ENCODE measurements around the gene COX14.

Gene COX14

GRCh38 chr12:50086148-50086547 lies 25.9 kb upstream of the COX14 start:
- no peaks in the 10 kb centered on the region for H3K9me3 ChIP-seq (ENCODE audit: control insufficient read depth, low read depth, low read length)
- H3K9ac ChIP-seq (ENCODE audit: low read length), result peak overlapping the region; percentile 69
- H3K4me3 ChIP-seq (ENCODE audit: low read length), result peak overlapping the region; percentile 84
- H3K27me3 ChIP-seq (ENCODE audit: control insufficient read depth, insufficient read depth, low read length), result peaks cover 11% of the 10 kb centered on the region
- H3K4me1 ChIP-seq (ENCODE audit: control insufficient read depth, low read depth, low read length), result no peaks in the 10 kb centered on the region
- H3K36me3 ChIP-seq (ENCODE audit: control insufficient read depth, low read depth, low read length), result peaks cover 45% of the 10 kb centered on the region
- H3K27ac ChIP-seq (ENCODE audit: low read length), result no peak overlapping the region

- Histone ChIP-seq H3K9me3 (ENCODE audit: control insufficient read depth, low read depth, low read length) (no peaks in the 10 kb centered on the region), H3K27me3 (ENCODE audit: control insufficient read depth, insufficient read depth, low read length) (peaks cover 1% of the 10 kb centered on the region), H3K4me1 (ENCODE audit: control insufficient read depth, low read depth, low read length) (no peaks in the 10 kb centered on the region), H3K36me3 (ENCODE audit: control insufficient read depth, low read depth, low read length) (peaks cover 53% of the 10 kb centered on the region), H3K27ac (ENCODE audit: low read length) (no peak overlapping the region), H3K9ac (ENCODE audit: low read length) (no peak overlapping the region), H3K4me3 (ENCODE audit: low read length) (no peak overlapping the region)
These were observed 24.9 kb upstream of the COX14 start for GRCh38 chr12:50087151-50087550.

GRCh38 chr12:50087995-50088394 lies 24.0 kb upstream of the COX14 start:
- H3K27ac ChIP-seq (ENCODE audit: low read length), result no peak overlapping the region
- no peak overlapping the region for H3K4me3 ChIP-seq (ENCODE audit: low read length)
- no peak overlapping the region for H3K9ac ChIP-seq (ENCODE audit: low read length)
- H3K4me1 ChIP-seq (ENCODE audit: control insufficient read depth, low read depth, low read length), result no peaks in the 10 kb centered on the region
- peaks cover 58% of the 10 kb centered on the region for H3K36me3 ChIP-seq (ENCODE audit: control insufficient read depth, low read depth, low read length)
- no peaks in the 10 kb centered on the region for H3K27me3 ChIP-seq (ENCODE audit: control insufficient read depth, insufficient read depth, low read length)
- no peaks in the 10 kb centered on the region for H3K9me3 ChIP-seq (ENCODE audit: control insufficient read depth, low read depth, low read length)

- no peak overlapping the region for H3K9ac ChIP-seq (ENCODE audit: low read length)
- H3K27me3 ChIP-seq (ENCODE audit: control insufficient read depth, insufficient read depth, low read length), result no peaks in the 10 kb centered on the region
- H3K27ac ChIP-seq (ENCODE audit: low read length), result no peak overlapping the region
- no peaks in the 10 kb centered on the region for H3K9me3 ChIP-seq (ENCODE audit: control insufficient read depth, low read depth, low read length)
- H3K4me3 ChIP-seq (ENCODE audit: low read length), result no peak overlapping the region
- no peaks in the 10 kb centered on the region for H3K4me1 ChIP-seq (ENCODE audit: control insufficient read depth, low read depth, low read length)
- H3K36me3 ChIP-seq (ENCODE audit: control insufficient read depth, low read depth, low read length), result peaks cover 62% of the 10 kb centered on the region
These were observed 23.3 kb upstream of the COX14 start for GRCh38 chr12:50088577-50089335.

- Histone ChIP-seq H3K4me3 (ENCODE audit: low read length) (no peak overlapping the region), H3K27ac (ENCODE audit: low read length) (no peak overlapping the region), H3K4me1 (ENCODE audit: control insufficient read depth, low read depth, low read length) (no peaks in the 10 kb centered on the region), H3K9me3 (ENCODE audit: control insufficient read depth, low read depth, low read length) (no peaks in the 10 kb centered on the region), H3K27me3 (ENCODE audit: control insufficient read depth, insufficient read depth, low read length) (no peaks in the 10 kb centered on the region), H3K36me3 (ENCODE audit: control insufficient read depth, low read depth, low read length) (peaks cover 71% of the 10 kb centered on the region), H3K9ac (ENCODE audit: low read length) (no peak overlapping the region)
These were observed 22.3 kb upstream of the COX14 start for GRCh38 chr12:50089730-50090129.

GRCh38 chr12:50090391-50090790 lies 21.6 kb upstream of the COX14 start:
- H3K4me1 ChIP-seq (ENCODE audit: control insufficient read depth, low read depth, low read length), result no peaks in the 10 kb centered on the region
- H3K9me3 ChIP-seq (ENCODE audit: control insufficient read depth, low read depth, low read length), result no peaks in the 10 kb centered on the region
- H3K27ac ChIP-seq (ENCODE audit: low read length), result no peak overlapping the region
- H3K9ac ChIP-seq (ENCODE audit: low read length), result no peak overlapping the region
- H3K27me3 ChIP-seq (ENCODE audit: control insufficient read depth, insufficient read depth, low read length), result no peaks in the 10 kb centered on the region
- H3K4me3 ChIP-seq (ENCODE audit: low read length), result no peak overlapping the region
- H3K36me3 ChIP-seq (ENCODE audit: control insufficient read depth, low read depth, low read length), result peaks cover 78% of the 10 kb centered on the region

- Histone ChIP-seq H3K9me3 (ENCODE audit: control insufficient read depth, low read depth, low read length) (no peaks in the 10 kb centered on the region), H3K4me1 (ENCODE audit: control insufficient read depth, low read depth, low read length) (peaks cover 5% of the 10 kb centered on the region), H3K36me3 (ENCODE audit: control insufficient read depth, low read depth, low read length) (peaks cover 80% of the 10 kb centered on the region), H3K4me3 (ENCODE audit: low read length) (no peak overlapping the region), H3K27ac (ENCODE audit: low read length) (no peak overlapping the region), H3K9ac (ENCODE audit: low read length) (no peak overlapping the region), H3K27me3 (ENCODE audit: control insufficient read depth, insufficient read depth, low read length) (no peaks in the 10 kb centered on the region)
These were observed 14.1 kb upstream of the COX14 start for GRCh38 chr12:50097952-50098351.

GRCh38 chr12:50099302-50100008 lies 12.6 kb upstream of the COX14 start:
- no peaks in the 10 kb centered on the region for H3K9me3 ChIP-seq (ENCODE audit: control insufficient read depth, low read depth, low read length)
- no peak overlapping the region for H3K4me3 ChIP-seq (ENCODE audit: low read length)
- no peak overlapping the region for H3K27ac ChIP-seq (ENCODE audit: low read length)
- no peak overlapping the region for H3K9ac ChIP-seq (ENCODE audit: low read length)
- peaks cover 70% of the 10 kb centered on the region for H3K36me3 ChIP-seq (ENCODE audit: control insufficient read depth, low read depth, low read length)
- peaks cover 13% of the 10 kb centered on the region for H3K4me1 ChIP-seq (ENCODE audit: control insufficient read depth, low read depth, low read length)
- H3K27me3 ChIP-seq (ENCODE audit: control insufficient read depth, insufficient read depth, low read length), result no peaks in the 10 kb centered on the region

GRCh38 chr12:50100561-50100960 lies 11.5 kb upstream of the COX14 start:
- Histone ChIP-seq H3K27me3 (ENCODE audit: control insufficient read depth, insufficient read depth, low read length) (no peaks in the 10 kb centered on the region), H3K9me3 (ENCODE audit: control insufficient read depth, low read depth, low read length) (no peaks in the 10 kb centered on the region), H3K36me3 (ENCODE audit: control insufficient read depth, low read depth, low read length) (peaks cover 59% of the 10 kb centered on the region), H3K4me3 (ENCODE audit: low read length) (no peak overlapping the region), H3K4me1 (ENCODE audit: control insufficient read depth, low read depth, low read length) (peaks cover 13% of the 10 kb centered on the region), H3K9ac (ENCODE audit: low read length) (no peak overlapping the region), H3K27ac (ENCODE audit: low read length) (no peak overlapping the region)

- H3K4me3 ChIP-seq (ENCODE audit: low read length), result no peak overlapping the region
- peaks cover 48% of the 10 kb centered on the region for H3K36me3 ChIP-seq (ENCODE audit: control insufficient read depth, low read depth, low read length)
- no peak overlapping the region for H3K27ac ChIP-seq (ENCODE audit: low read length)
- no peak overlapping the region for H3K9ac ChIP-seq (ENCODE audit: low read length)
- no peaks in the 10 kb centered on the region for H3K9me3 ChIP-seq (ENCODE audit: control insufficient read depth, low read depth, low read length)
- peaks cover 13% of the 10 kb centered on the region for H3K4me1 ChIP-seq (ENCODE audit: control insufficient read depth, low read depth, low read length)
- H3K27me3 ChIP-seq (ENCODE audit: control insufficient read depth, insufficient read depth, low read length), result no peaks in the 10 kb centered on the region
These were observed 10.4 kb upstream of the COX14 start for GRCh38 chr12:50101663-50102062.

- H3K27ac ChIP-seq (ENCODE audit: low read length), result no peak overlapping the region
These were observed 9.9 kb upstream of the COX14 start for GRCh38 chr12:50102131-50102531.

More at GRCh38 chr12:50102131-50102531, 9.9 kb upstream of the COX14 start:
- H3K9me3 ChIP-seq (ENCODE audit: control insufficient read depth, low read depth, low read length), result no peaks in the 10 kb centered on the region
- no peak overlapping the region for H3K9ac ChIP-seq (ENCODE audit: low read length)
- H3K36me3 ChIP-seq (ENCODE audit: control insufficient read depth, low read depth, low read length), result peaks cover 43% of the 10 kb centered on the region
- no peak overlapping the region for H3K4me3 ChIP-seq (ENCODE audit: low read length)
- H3K27me3 ChIP-seq (ENCODE audit: control insufficient read depth, insufficient read depth, low read length), result no peaks in the 10 kb centered on the region
- peaks cover 13% of the 10 kb centered on the region for H3K4me1 ChIP-seq (ENCODE audit: control insufficient read depth, low read depth, low read length)
